Measurements from ENCODE around the gene TMEM92. TPM values are rescaled to one million over a fixed set of nuclear protein-coding genes. Genes with fewer than 3 reads are reported as not detected.
A peak's percentile ranks its signal among the peaks of the same experiment; 100 is the strongest.

TMEM92 gene
- polyA plus RNA-seq (0.88 to 2.7 TPM (median 1.8 TPM) in 3 replicates), polyA minus RNA-seq (1.2 to 7.1 TPM (median 1.9 TPM) in 3 replicates)
- polyA plus RNA-seq (2011; ENCODE audit: low read depth): 0.12 TPM
- polyA plus RNA-seq (2011; cell fraction: cytosol; rRNA removed): 1.4 and 3.3 TPM in 2 replicates
- polyA plus RNA-seq (2011; cell fraction: nucleus; rRNA removed): 2.5 and 4.5 TPM in 2 replicates
- 1.2 and 3.5 TPM in 2 replicates for polyA plus RNA-seq (2012; ENCODE audit: low replicate concordance)
- polyA minus RNA-seq (2011; cell fraction: cytosol; rRNA and poly(A)+ RNA removed): not detected
- polyA minus RNA-seq (2011; cell fraction: nucleus; rRNA and poly(A)+ RNA removed): 1.6 and 2.2 TPM in 2 replicates

DNA sequence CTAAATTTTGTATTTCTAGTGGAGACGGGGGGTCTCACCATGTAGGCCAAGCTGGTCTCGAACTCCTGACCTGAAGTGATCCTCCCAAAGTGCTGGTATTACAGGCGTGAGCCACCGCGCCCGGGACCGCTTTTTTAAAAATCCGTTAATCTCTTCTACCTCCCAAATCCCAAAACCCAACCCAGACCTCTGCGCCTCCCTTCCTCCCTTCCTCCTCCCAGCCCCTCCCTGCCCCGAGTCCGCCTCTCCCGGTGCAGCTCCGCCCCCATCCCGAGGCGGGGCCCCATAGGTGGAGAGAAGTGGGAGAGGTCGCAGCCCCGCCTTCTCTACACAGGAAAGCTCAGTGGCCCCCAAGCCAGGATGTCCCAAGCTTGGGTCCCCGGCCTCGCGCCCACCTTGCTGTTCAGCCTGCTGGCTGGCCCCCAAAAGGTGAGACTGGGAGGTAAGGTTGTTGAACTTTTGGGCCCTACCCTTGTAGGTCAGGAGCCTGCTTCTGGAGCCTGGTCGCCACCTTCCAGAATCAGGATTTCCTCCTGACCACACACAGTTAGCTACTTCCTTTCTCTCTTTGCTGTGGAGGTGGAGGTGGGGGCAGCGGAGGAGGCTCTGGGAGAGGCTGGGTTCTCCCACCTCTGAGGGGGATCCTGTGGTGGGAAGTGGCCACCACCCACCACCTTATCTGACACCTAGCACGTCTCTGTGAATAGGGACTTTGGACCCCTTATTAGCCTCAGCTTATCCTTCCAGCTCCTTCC is at the start of gene TMEM92:
TSS of gene TMEM92 (plus strand) at position 325 of the 755 bp plus-strand sequence. CDS start at position 361, 36 bp downstream.
- H3K79me2 ChIP-seq (ENCODE audit: control insufficient read depth, insufficient read depth, low read length): no peaks in the 10 kb centered on the region
- H3K27me3 ChIP-seq (ENCODE audit: control insufficient read depth, extremely low read depth, insufficient read depth, low read length): no peaks in the 10 kb centered on the region
- no peak for DNase-seq (ENCODE audit: low read depth, low spot score)
- H3K9ac ChIP-seq (ENCODE audit: control insufficient read depth, extremely low read depth, insufficient read depth, low read length): peak within 1 kb of the TSS; percentile 71
- TF ChIP-seq, protein P1, sequence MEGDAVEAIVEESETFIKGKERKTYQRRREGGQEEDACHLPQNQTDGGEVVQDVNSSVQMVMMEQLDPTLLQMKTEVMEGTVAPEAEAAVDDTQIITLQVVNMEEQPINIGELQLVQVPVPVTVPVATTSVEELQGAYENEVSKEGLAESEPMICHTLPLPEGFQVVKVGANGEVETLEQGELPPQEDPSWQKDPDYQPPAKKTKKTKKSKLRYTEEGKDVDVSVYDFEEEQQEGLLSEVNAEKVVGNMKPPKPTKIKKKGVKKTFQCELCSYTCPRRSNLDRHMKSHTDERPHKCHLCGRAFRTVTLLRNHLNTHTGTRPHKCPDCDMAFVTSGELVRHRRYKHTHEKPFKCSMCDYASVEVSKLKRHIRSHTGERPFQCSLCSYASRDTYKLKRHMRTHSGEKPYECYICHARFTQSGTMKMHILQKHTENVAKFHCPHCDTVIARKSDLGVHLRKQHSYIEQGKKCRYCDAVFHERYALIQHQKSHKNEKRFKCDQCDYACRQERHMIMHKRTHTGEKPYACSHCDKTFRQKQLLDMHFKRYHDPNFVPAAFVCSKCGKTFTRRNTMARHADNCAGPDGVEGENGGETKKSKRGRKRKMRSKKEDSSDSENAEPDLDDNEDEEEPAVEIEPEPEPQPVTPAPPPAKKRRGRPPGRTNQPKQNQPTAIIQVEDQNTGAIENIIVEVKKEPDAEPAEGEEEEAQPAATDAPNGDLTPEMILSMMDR (optimal IDR thresholded peaks at IDR 0.05 in 1 of 3, IDR thresholded peaks at IDR 0.05 in 1 of 3, conservative IDR thresholded peaks at IDR 0.05 in 1 of 3; ENCODE audit: extremely low read depth in 1 of 3, insufficient read depth in 2 of 3, low read length in 3 of 3): no peak
- no peak for TF ChIP-seq EZH2 (IDR thresholded peaks at IDR 0.05; ENCODE audit: low read length)
- peaks cover 29% of the 10 kb centered on the region for H3K4me1 ChIP-seq (ENCODE audit: control insufficient read depth, extremely low read depth, insufficient read depth, low read length)
- no peaks in the 10 kb centered on the region for H3K9me1 ChIP-seq (ENCODE audit: control insufficient read depth, extremely low read depth, insufficient read depth, low read length)
- H3K27ac ChIP-seq (ENCODE audit: control insufficient read depth, insufficient read depth, low read length): no peak within 1 kb of the TSS
- dilution Hi-C loops (cut with MboI; ENCODE audit: extremely low pct_ligation_motif_present, low sequenced_read_pairs): no loop called here
- H3K36me3 ChIP-seq (ENCODE audit: control insufficient read depth in 2 of 2, extremely low read depth in 1 of 2, insufficient read depth in 2 of 2, low read length in 2 of 2): no peaks in the 10 kb centered on the region
- peak within 1 kb of the TSS; percentile 62 for H2AFZ ChIP-seq (ENCODE audit: control insufficient read depth, low read length)
- no peaks in the 10 kb centered on the region for H4K20me1 ChIP-seq (ENCODE audit: control insufficient read depth, extremely low read depth, insufficient read depth, low read length)
- peak within 1 kb of the TSS; percentile 53 to 81 (median 76) for H3K4me3 ChIP-seq (ENCODE audit: control insufficient read depth in 2 of 3, extremely low read depth in 1 of 3, insufficient read depth in 2 of 3, low read depth in 1 of 3, low read length in 3 of 3)
- no peak for FAIRE-seq
- H3K4me2 ChIP-seq (ENCODE audit: control insufficient read depth, extremely low read depth, insufficient read depth, low read depth, low read length): peak within 1 kb of the TSS; percentile 94
- H3K9me3 ChIP-seq (ENCODE audit: control insufficient read depth, low read depth, low read length): no peaks in the 10 kb centered on the region

DNA sequence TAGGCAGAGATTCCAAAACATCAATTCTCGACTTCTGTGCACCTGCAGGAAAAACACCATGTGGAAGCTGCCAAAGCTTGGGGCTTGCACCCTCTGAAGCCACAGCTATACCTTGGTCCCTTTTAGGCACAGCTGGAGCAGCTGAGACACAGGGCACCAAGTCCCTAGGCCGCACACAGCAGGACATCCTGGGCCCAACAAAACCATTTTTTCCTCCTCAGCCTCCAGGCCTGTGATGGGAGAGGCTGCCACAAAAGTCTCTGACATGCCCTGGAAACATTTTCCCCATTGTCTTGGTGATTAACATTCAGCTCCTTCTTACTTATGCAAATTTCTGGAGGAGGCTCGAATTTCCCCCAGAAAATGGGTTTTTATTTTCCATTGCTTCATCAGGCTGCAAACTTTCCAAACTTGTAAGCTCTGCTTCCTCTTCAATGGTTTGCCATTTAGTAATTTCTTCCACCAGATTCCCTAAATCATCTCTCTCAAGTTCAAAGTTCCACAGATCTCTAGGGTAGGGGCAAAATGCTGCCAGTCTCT is 48.5 kb upstream of the TMEM92 start:
- no peaks in the 10 kb centered on the region for H3K9me1 ChIP-seq (ENCODE audit: control insufficient read depth, extremely low read depth, insufficient read depth, low read length)
- no peaks in the 10 kb centered on the region for H3K36me3 ChIP-seq (ENCODE audit: control insufficient read depth in 2 of 2, extremely low read depth in 1 of 2, insufficient read depth in 2 of 2, low read length in 2 of 2)
- H3K4me1 ChIP-seq (ENCODE audit: control insufficient read depth, extremely low read depth, insufficient read depth, low read length): peaks cover 14% of the 10 kb centered on the region
- dilution Hi-C loops (cut with MboI; ENCODE audit: extremely low pct_ligation_motif_present, low sequenced_read_pairs): no loop called here
- H3K9ac ChIP-seq (ENCODE audit: control insufficient read depth, extremely low read depth, insufficient read depth, low read length): no peak overlapping the region
- no peaks in the 10 kb centered on the region for H3K79me2 ChIP-seq (ENCODE audit: control insufficient read depth, insufficient read depth, low read length)
- H3K27ac ChIP-seq (ENCODE audit: control insufficient read depth, insufficient read depth, low read length): no peak overlapping the region
- H3K4me3 ChIP-seq (ENCODE audit: control insufficient read depth in 2 of 3, extremely low read depth in 1 of 3, insufficient read depth in 2 of 3, low read depth in 1 of 3, low read length in 3 of 3): no peak overlapping the region
- no peaks in the 10 kb centered on the region for H3K27me3 ChIP-seq (ENCODE audit: control insufficient read depth, extremely low read depth, insufficient read depth, low read length)
- TF ChIP-seq, protein P1 (optimal IDR thresholded peaks at IDR 0.05 in 1 of 3, IDR thresholded peaks at IDR 0.05 in 1 of 3, conservative IDR thresholded peaks at IDR 0.05 in 1 of 3; ENCODE audit: extremely low read depth in 1 of 3, insufficient read depth in 2 of 3, low read length in 3 of 3): no peak
- TF ChIP-seq EZH2 (IDR thresholded peaks at IDR 0.05; ENCODE audit: low read length): no peak
- no peak overlapping the region for H2AFZ ChIP-seq (ENCODE audit: control insufficient read depth, low read length)
- no peak overlapping the region for H3K4me2 ChIP-seq (ENCODE audit: control insufficient read depth, extremely low read depth, insufficient read depth, low read depth, low read length)
- FAIRE-seq (no peak), DNase-seq (ENCODE audit: low read depth, low spot score) (no peak)
- no peaks in the 10 kb centered on the region for H4K20me1 ChIP-seq (ENCODE audit: control insufficient read depth, extremely low read depth, insufficient read depth, low read length)
- H3K9me3 ChIP-seq (ENCODE audit: control insufficient read depth, low read depth, low read length): peaks cover 6% of the 10 kb centered on the region

All from keratinocyte (primary cell).